HepG2 (cell line): ENCODE results near the gene CCNF. TPM values are rescaled to one million over a fixed set of nuclear protein-coding genes. Genes with fewer than 3 reads are reported as not detected.
A peak's percentile ranks its signal among the peaks of the same experiment; 100 is the strongest.

Experiments used
- EZH2 ChIP-seq: conservative IDR thresholded peaks from 2 replicates; pipeline ENCODE4 v1.6.1; 2012; ENCODE audit warnings: mild to moderate bottlenecking, low read depth, low read length, moderate library complexity
- GFI1 ChIP-seq: sonication (generic); formaldehyde crosslinking; IDR thresholded peaks from 2 replicates; pipeline ENCODE4 v1.5.0; 2020; ENCODE audit warnings: missing genetic modification reagents, mild to moderate bottlenecking, borderline replicate concordance
- HNRNPK ChIP-seq: fragments of 200-400 bp; formaldehyde crosslinking; IDR thresholded peaks from 2 replicates; pipeline ENCODE4 v1.6.1; 2018; ENCODE audit warnings: low read length, low read depth, moderate library complexity, mild to moderate bottlenecking; ENCODE audit not compliant: poor library complexity, severe bottlenecking
- KDM5A ChIP-seq: fragments of 200-600 bp; sonication (generic); IDR thresholded peaks from 2 replicates; pipeline ENCODE4 v1.7.0; 2018; ENCODE audit warnings: antibody characterized with exemption, mild to moderate bottlenecking, low read length, borderline replicate concordance
- MXI1 ChIP-seq: IDR thresholded peaks from 3 replicates; pipeline ENCODE4 v1.6.1; 2012; ENCODE audit warnings: low read depth, low read length, inconsistent platforms, borderline replicate concordance
- PAX8 ChIP-seq: sonication (generic); formaldehyde crosslinking; IDR thresholded peaks from 2 replicates; pipeline ENCODE4 v1.8.0; 2022; ENCODE audit warnings: mild to moderate bottlenecking, missing genetic modification reagents, borderline replicate concordance
- PHF20 ChIP-seq: sonication (generic); formaldehyde crosslinking; IDR thresholded peaks from 2 replicates; pipeline ENCODE4 v1.5.0; 2020; ENCODE audit warnings: mild to moderate bottlenecking, missing genetic modification reagents
- POLR2AphosphoS2 ChIP-seq: IDR thresholded peaks from 2 replicates; pipeline ENCODE4 v1.6.1; 2011; ENCODE audit warnings: low read depth, low read length, improper control_type of control experiment
- RBM39 ChIP-seq: fragments of 200-400 bp; formaldehyde crosslinking; IDR thresholded peaks from one replicate; pipeline ENCODE4 v1.6.1; 2018; ENCODE audit warnings: antibody characterized with exemption, mild to moderate bottlenecking, low read depth, low read length; ENCODE audit not compliant: poor library complexity, severe bottlenecking
- RFXAP ChIP-seq: sonication (generic); formaldehyde crosslinking; IDR thresholded peaks from 2 replicates; pipeline ENCODE4 v1.4.0; 2020; ENCODE audit warnings: missing genetic modification reagents, borderline replicate concordance
- SATB2 ChIP-seq: sonication (generic); formaldehyde crosslinking; IDR thresholded peaks from 2 replicates; pipeline ENCODE4 v1.5.0; 2020; ENCODE audit warnings: missing genetic modification reagents
- SIN3A ChIP-seq: IDR thresholded peaks from 2 replicates; pipeline ENCODE4 v1.6.1; 2011; ENCODE audit warnings: low read depth, mild to moderate bottlenecking, control low read depth, low read length, borderline replicate concordance
- SP2 ChIP-seq: sonication (generic); formaldehyde crosslinking; IDR thresholded peaks from 2 replicates; pipeline ENCODE4 v1.5.1; 2020; ENCODE audit warnings: mild to moderate bottlenecking, missing genetic modification reagents
- XBP1 ChIP-seq: sonication (generic); formaldehyde crosslinking; IDR thresholded peaks from 2 replicates; pipeline ENCODE4 v1.5.0; 2020; ENCODE audit warnings: missing genetic modification reagents
- ZNF503 ChIP-seq: sonication (generic); formaldehyde crosslinking; IDR thresholded peaks from 2 replicates; pipeline ENCODE4 v1.4.0; 2020; ENCODE audit warnings: missing genetic modification reagents
- ZNF549 ChIP-seq: sonication (generic); formaldehyde crosslinking; IDR thresholded peaks from 2 replicates; pipeline ENCODE4 v1.5.0; 2020; ENCODE audit warnings: missing genetic modification reagents
- ZNF558 ChIP-seq: sonication (generic); formaldehyde crosslinking; IDR thresholded peaks from 2 replicates; pipeline ENCODE4 v1.9.0; 2022; ENCODE audit warnings: mild to moderate bottlenecking, missing genetic modification reagents, borderline replicate concordance
- ZNF563 ChIP-seq: sonication (generic); formaldehyde crosslinking; IDR thresholded peaks from 2 replicates; pipeline ENCODE4 v1.8.0; 2022; ENCODE audit warnings: mild to moderate bottlenecking, moderate library complexity, missing genetic modification reagents
- ZNF572 ChIP-seq: sonication (generic); formaldehyde crosslinking; IDR thresholded peaks from 2 replicates; pipeline ENCODE4 v1.5.1; 2020; ENCODE audit warnings: mild to moderate bottlenecking, missing genetic modification reagents
- ZNF772 ChIP-seq: sonication (generic); formaldehyde crosslinking; IDR thresholded peaks from 2 replicates; pipeline ENCODE4 v1.5.0; 2020; ENCODE audit warnings: mild to moderate bottlenecking, missing genetic modification reagents
- ZSCAN31 ChIP-seq: sonication (generic); formaldehyde crosslinking; IDR thresholded peaks from 2 replicates; pipeline ENCODE4 v1.5.0; 2020; ENCODE audit warnings: low read depth, mild to moderate bottlenecking, missing genetic modification reagents
- polyA plus RNA-seq, 8 experiments: library from polyadenylated mRNA; depleted of rRNA in 3 of 8; stranded (reverse) in 7 of 8; unstranded in 1 of 8; fragments of >200 nt; fragmentation: Illumina TruSeq in 4 of 8; extraction: Trizol in 4 of 8; gene quantifications; 2 replicates each; pipeline versions ENCODE4 v1.2.1 to v1.2.3, GENCODE V29; 2011 to 2016; ENCODE audit warnings: low read depth in 4 of 8, missing spikeins in 1 of 8, mixed read lengths in 1 of 8; ENCODE audit not compliant: insufficient read depth in 1 of 8
- total RNA-seq, 5 experiments: library from RNA; depleted of rRNA; stranded (reverse); fragments of >200 nt; fragmentation: Illumina TruSeq; extraction: Trizol; gene quantifications; 2 replicates each; pipeline ENCODE4 v1.2.3, GENCODE V29; 2016; ENCODE audit warnings: low read depth in 1 of 5
- TF ChIP-seq, protein P1 (sequence below): sonication (generic); formaldehyde crosslinking; IDR thresholded peaks from 2 replicates; pipeline ENCODE4 v1.4.0; 2020; ENCODE audit warnings: mild to moderate bottlenecking, missing genetic modification reagents
- TF ChIP-seq, protein P2 (sequence below): sonication (generic); formaldehyde crosslinking; IDR thresholded peaks from 2 replicates; pipeline ENCODE4 v1.5.0; 2020; ENCODE audit warnings: missing genetic modification reagents
- TF ChIP-seq, protein P3 (sequence below), 2 experiments: fragments of 450-650 bp in 1 of 2; sonication (generic) in 1 of 2; formaldehyde crosslinking; IDR thresholded peaks; 2 replicates each; pipeline versions ENCODE4 v1.5.0 to v1.8.0; 2020 to 2022; ENCODE audit warnings: mild to moderate bottlenecking in 1 of 2, missing genetic modification reagents in 1 of 2

The CCNF gene
- total and polyA plus RNA-seq, 2 of the 13 experiments (the other 11 are each of a cell fraction or from before 2014, with no cell fraction given): 6.4 to 22.8 TPM

GRCh38 chr16:2429034-2429770 lies at the start of gene CCNF (continued):
- TF ChIP-seq, protein P1, sequence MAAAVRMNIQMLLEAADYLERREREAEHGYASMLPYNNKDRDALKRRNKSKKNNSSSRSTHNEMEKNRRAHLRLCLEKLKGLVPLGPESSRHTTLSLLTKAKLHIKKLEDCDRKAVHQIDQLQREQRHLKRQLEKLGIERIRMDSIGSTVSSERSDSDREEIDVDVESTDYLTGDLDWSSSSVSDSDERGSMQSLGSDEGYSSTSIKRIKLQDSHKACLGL (CRISPR knock-in tag): peak; percentile 81
- no peak for TF ChIP-seq POLR2AphosphoS2
- TF ChIP-seq, protein P2, sequence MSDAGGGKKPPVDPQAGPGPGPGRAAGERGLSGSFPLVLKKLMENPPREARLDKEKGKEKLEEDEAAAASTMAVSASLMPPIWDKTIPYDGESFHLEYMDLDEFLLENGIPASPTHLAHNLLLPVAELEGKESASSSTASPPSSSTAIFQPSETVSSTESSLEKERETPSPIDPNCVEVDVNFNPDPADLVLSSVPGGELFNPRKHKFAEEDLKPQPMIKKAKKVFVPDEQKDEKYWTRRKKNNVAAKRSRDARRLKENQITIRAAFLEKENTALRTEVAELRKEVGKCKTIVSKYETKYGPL (CRISPR knock-in tag): no peak; the same call in 1 of the 2 replicates
- peak; percentile 72; the same call in 1 of the 2 replicates for TF ChIP-seq RFXAP (CRISPR knock-in tag)
- TF ChIP-seq GFI1 (CRISPR knock-in tag): no peak
- TF ChIP-seq ZNF572 (CRISPR knock-in tag): no peak
- TF ChIP-seq MXI1: peak; percentile 34; the same call in 1 of the 3 replicates
- TF ChIP-seq ZNF558: 0 out of 2 replicates have a peak, but pooled peaks have one; percentile 25
- TF ChIP-seq ZNF549 (CRISPR knock-in tag): no peak
- TF ChIP-seq PHF20 (CRISPR knock-in tag): peak; percentile 41
- TF ChIP-seq ZSCAN31: peak; percentile 9; the same call in 1 of the 2 replicates
- no peak for TF ChIP-seq XBP1 (CRISPR knock-in tag)
- TF ChIP-seq PAX8 (CRISPR knock-in tag): 0 out of 2 replicates have a peak, but pooled peaks have one; percentile 59
- peak; percentile 84; the same call in 1 of the 2 replicates for TF ChIP-seq SIN3A
- peak; percentile 26 for TF ChIP-seq RBM39
- TF ChIP-seq ZNF772: 0 out of 2 replicates have a peak, but pooled peaks have one; percentile 59
- peak; percentile 55; the same call in 1 of the 2 replicates for TF ChIP-seq KDM5A
- peak; percentile 31 for TF ChIP-seq HNRNPK
- TF ChIP-seq EZH2: no peak
- TF ChIP-seq ZNF503 (CRISPR knock-in tag): 0 out of 2 replicates have a peak, but pooled peaks have one; percentile 29
- TF ChIP-seq ZNF563 (CRISPR knock-in tag): peak; percentile 57; the same call in 1 of the 2 replicates
- TF ChIP-seq SATB2 (CRISPR knock-in tag): peak; percentile 58; the same call in 1 of the 2 replicates
- peak; percentile 89 for TF ChIP-seq SP2 (CRISPR knock-in tag)
- TF ChIP-seq, protein P3, sequence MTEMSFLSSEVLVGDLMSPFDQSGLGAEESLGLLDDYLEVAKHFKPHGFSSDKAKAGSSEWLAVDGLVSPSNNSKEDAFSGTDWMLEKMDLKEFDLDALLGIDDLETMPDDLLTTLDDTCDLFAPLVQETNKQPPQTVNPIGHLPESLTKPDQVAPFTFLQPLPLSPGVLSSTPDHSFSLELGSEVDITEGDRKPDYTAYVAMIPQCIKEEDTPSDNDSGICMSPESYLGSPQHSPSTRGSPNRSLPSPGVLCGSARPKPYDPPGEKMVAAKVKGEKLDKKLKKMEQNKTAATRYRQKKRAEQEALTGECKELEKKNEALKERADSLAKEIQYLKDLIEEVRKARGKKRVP (CRISPR knock-in tag; IDR thresholded peaks at IDR 0.05): 0 out of 4 replicates have a peak, but pooled peaks of 1 of the 2 experiments have one; percentile 21
